ENCODE measurements around the gene SLC31A2.
A peak's percentile ranks its signal among the peaks of the same experiment; 100 is the strongest.

Gene SLC31A2

GRCh38 chr9:113185271-113185670 lies 34.5 kb downstream of the SLC31A2 start:
- no peak for DNase-seq

GRCh38 chr9:113186137-113186755 lies 35.4 kb downstream of the SLC31A2 start:
- no peak for DNase-seq

GRCh38 chr9:113187929-113188595 lies 37.3 kb downstream of the SLC31A2 start:
- peak in 8 of 51 donors; percentile 4 to 40 (median 18) for DNase-seq

GRCh38 chr9:113192455-113192854 lies 41.6 kb downstream of the SLC31A2 start:
- no peak for DNase-seq

- DNase-seq = no peak
These were observed 49.0 kb downstream of the SLC31A2 start for GRCh38 chr9:113199683-113200329.

GRCh38 chr9:113205432-113205831 lies 54.6 kb downstream of the SLC31A2 start:
- DNase-seq = no peak

- DNase-seq = no peak
These were observed 55.1 kb downstream of the SLC31A2 start for GRCh38 chr9:113205861-113206260.

GRCh38 chr9:113210815-113211214 lies 60.0 kb downstream of the SLC31A2 start:
- peak in 4 of 51 donors; percentile 1 to 15 (median 6) for DNase-seq
